ENCODE data around the gene REEP6.

Gene REEP6

GRCh38 chr19:1446713-1447481, 44.1 kb upstream of the REEP6 start:
- H3K4me3 ChIP-seq (replicated peaks; ENCODE audit: low read depth, low read length) = no peak overlapping the region

GRCh38 chr19:1447504-1447903, 43.5 kb upstream of the REEP6 start:
- TF ChIP-seq CTCF (IDR thresholded peaks at IDR 0.05; ENCODE audit: insufficient read depth, low read length, poor library complexity, severe bottlenecking) = no peak
- Histone ChIP-seq H3K4me3 (replicated peaks; ENCODE audit: low read depth, low read length) (no peak overlapping the region), H3K36me3 (ENCODE audit: control insufficient read depth, insufficient read depth, low read length) (peaks cover 4% of the 10 kb centered on the region), H3K27me3 (replicated peaks; ENCODE audit: control insufficient read depth, insufficient read depth, low read length) (peaks cover 5% of the 10 kb centered on the region)
- DNase-seq (ENCODE audit: extremely low read depth, insufficient read length) = no peak

More at GRCh38 chr19:1446713-1447481, 44.1 kb upstream of the REEP6 start:
- H3K36me3 ChIP-seq (ENCODE audit: control insufficient read depth, insufficient read depth, low read length) = peaks cover 6% of the 10 kb centered on the region
- DNase-seq (ENCODE audit: extremely low read depth, insufficient read length) = no peak
- TF ChIP-seq CTCF (IDR thresholded peaks at IDR 0.05; ENCODE audit: insufficient read depth, low read length, poor library complexity, severe bottlenecking) = no peak
- peaks cover 5% of the 10 kb centered on the region for H3K27me3 ChIP-seq (replicated peaks; ENCODE audit: control insufficient read depth, insufficient read depth, low read length)

GRCh38 chr19:1447944-1448343, 43.0 kb upstream of the REEP6 start:
- no peak for TF ChIP-seq CTCF (IDR thresholded peaks at IDR 0.05; ENCODE audit: insufficient read depth, low read length, poor library complexity, severe bottlenecking)
- Histone ChIP-seq H3K4me3 (replicated peaks; ENCODE audit: low read depth, low read length) (no peak overlapping the region), H3K36me3 (ENCODE audit: control insufficient read depth, insufficient read depth, low read length) (no peaks in the 10 kb centered on the region; the same call in 1 of the 2 replicates), H3K27me3 (replicated peaks; ENCODE audit: control insufficient read depth, insufficient read depth, low read length) (peaks cover 5% of the 10 kb centered on the region)
- no peak for DNase-seq (ENCODE audit: extremely low read depth, insufficient read length)

- peaks cover 5% of the 10 kb centered on the region for H3K27me3 ChIP-seq (replicated peaks; ENCODE audit: control insufficient read depth, insufficient read depth, low read length)
- no peak within 1 kb of the TSS for H3K4me3 ChIP-seq (replicated peaks; ENCODE audit: low read depth, low read length)
- TF ChIP-seq CTCF (IDR thresholded peaks at IDR 0.05; ENCODE audit: insufficient read depth, low read length, poor library complexity, severe bottlenecking) = no peak
- DNase-seq (ENCODE audit: extremely low read depth, insufficient read length) = no peak
- H3K36me3 ChIP-seq (ENCODE audit: control insufficient read depth, insufficient read depth, low read length) = no peaks in the 10 kb centered on the region
Observed at GRCh38 chr19:1449467-1450442, 41.2 kb upstream of the REEP6 start, which contains the start of gene APC2. TSS of gene APC2 (plus strand) at chr19:1450121. CDS start at chr19:1453002, 2,881 bp downstream.

- H3K36me3 ChIP-seq (ENCODE audit: control insufficient read depth, insufficient read depth, low read length) = no peaks in the 10 kb centered on the region
- no peak for DNase-seq (ENCODE audit: extremely low read depth, insufficient read length)
- H3K4me3 ChIP-seq (replicated peaks; ENCODE audit: low read depth, low read length) = no peak overlapping the region
- H3K27me3 ChIP-seq (replicated peaks; ENCODE audit: control insufficient read depth, insufficient read depth, low read length) = peaks cover 5% of the 10 kb centered on the region
- TF ChIP-seq CTCF (IDR thresholded peaks at IDR 0.05; ENCODE audit: insufficient read depth, low read length, poor library complexity, severe bottlenecking) = no peak
Observed at GRCh38 chr19:1450735-1451731, 39.9 kb upstream of the REEP6 start.
